GM19238 (cell line): ENCODE data around the gene MGMT.

Experiments used
- DNase-seq: peaks from one replicate; pipeline ENCODE4 v3.0.0; 2011; ENCODE audit warnings: low spot score; ENCODE audit not compliant: insufficient read length

The MGMT gene

GRCh38 chr10:129771576-129771975, 304.5 kb downstream of the MGMT start:
- DNase-seq = no peak

DNA sequence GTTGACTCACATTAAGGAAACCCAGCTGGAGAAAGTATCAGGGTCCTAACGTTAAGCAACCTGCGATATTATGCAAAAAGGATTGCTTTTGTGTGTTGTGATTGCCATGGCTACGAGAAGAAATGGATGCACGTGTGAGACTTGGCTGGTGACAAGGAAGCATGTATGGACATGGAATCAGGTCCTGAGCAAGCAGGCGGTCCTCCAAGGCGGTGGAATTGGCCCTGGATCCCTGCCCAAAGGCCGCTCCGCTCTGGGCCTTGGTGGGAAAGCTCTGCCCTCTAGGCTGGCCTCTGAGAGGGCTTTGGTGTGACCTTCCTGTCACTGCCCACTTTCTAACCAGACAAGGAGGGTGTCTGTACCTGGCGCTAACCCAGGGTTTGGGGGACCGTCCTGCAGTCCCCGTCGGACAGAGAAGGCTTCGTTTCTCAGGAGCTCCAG, 305.0 kb downstream of the MGMT start:
- DNase-seq = no peak

- DNase-seq = no peak
These were observed 305.7 kb downstream of the MGMT start for GRCh38 chr10:129772468-129773358.

DNA sequence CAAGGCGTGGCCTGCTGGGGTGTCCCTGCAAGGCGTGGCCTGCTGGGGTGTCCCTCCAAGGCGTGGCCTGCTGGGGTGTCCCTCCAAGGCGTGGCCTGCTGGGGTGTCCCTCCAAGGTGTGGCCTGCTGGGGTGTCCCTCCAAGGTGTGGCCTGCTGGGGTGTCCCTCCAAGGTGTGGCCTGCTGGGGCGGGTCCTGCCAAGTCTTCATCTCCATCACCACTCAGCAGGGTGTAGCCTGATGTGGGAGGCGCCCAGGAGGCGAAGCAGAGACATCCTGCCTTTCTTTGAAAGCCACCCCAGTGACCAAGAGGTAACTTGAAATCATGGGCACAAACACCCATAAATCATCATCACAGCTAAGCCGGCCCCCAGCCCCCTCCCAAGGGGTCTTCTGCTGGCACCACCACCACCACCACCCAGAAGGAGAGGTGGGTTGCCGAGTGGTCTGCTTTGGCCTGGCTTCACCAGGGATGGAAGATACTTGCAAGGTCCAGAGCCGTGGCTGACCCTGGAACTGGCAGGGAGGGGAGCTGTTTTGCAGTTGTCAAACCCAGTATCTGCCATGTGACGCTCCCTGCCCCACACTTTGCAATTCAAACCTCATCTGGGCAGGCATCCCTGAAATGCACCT, 306.4 kb downstream of the MGMT start:
- no peak for DNase-seq

DNA sequence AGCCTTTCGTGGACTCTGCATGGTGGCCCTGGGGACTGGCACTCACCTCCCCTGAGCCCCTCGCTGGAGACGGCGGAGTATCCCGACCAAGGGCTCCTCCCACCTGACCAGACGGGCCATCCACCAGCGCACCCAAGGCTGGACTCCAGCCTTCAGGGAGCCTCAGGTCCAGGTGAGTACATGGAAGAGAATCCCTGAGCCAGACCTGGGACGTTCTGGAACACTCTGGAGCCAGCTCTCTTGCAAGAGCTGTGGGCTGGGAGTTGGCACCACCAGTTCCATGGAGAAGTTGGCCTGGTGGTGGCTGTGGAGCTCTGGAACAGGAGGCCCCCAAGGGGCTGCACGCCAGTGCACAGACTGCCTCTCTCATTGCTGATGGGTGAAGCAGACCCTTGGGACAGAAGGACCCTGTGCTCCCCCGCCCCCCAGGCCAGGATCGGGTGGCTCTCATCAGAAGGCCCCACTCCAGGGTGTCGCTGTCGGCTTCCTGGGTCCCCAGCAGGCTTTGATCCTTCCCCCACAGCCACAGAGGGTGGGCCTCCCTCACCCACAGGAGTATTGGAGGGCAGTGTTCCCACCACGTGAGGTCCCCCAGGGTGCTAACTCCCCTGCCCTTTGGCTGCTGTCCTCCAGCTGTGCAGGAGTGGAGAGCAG, 307.2 kb downstream of the MGMT start:
- DNase-seq = no peak

DNA sequence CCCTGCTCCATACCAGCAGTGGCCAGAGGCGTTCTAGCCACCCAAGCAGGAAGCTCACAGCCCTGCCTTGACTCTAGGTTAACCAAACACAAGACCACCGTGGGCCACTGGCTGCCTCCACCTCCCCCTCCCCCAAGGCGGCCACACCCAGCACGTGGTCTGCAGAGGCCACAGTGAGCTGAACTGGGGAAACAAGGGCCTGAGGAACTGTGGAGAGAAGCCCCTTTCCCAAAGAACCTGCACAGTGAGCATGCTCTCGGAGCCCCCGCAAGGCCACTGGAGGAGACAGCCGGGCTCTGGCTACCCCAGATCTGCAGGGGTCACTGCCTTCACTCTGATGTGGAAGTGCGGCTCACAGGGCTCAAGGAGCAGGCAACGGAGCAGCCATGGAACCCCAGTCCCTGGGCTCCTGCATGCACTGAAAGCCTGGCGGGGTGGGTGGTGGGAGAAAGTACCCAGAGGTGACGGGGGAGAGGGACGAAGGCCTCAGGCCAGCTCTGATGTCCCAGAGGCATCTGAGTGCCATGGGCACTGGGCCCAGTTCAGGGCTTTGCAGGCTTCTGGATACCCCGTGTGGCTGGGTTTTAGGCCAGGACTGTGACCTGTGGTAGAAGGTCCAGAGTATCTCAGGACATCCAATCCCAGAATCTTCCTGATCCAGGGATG, 307.8 kb downstream of the MGMT start:
- DNase-seq = no peak

- no peak for DNase-seq
These were observed 308.6 kb downstream of the MGMT start for GRCh38 chr10:129775681-129776080.

DNA sequence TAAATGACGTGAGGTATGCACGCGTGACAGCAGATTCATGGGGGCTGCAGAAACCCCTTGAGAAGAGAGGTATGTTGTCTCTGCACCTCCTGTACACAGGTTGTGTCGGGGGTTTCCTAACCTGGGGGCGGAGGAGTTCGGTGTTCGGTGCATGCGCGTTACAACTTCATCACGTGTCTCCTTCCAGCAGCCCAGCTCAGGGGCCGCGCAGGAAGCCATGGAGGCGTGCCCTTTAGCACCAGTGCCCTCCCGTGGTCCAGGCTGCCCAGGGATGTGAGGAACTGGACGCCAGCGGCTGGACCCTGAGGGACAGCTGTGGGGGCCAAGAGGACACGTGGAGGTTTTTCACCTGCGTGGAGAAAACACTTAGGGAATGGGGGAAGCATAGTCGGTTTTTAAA, 310.6 kb downstream of the MGMT start:
- no peak for DNase-seq

- DNase-seq = no peak
These were observed 311.5 kb downstream of the MGMT start for GRCh38 chr10:129778571-129778970.

- no peak for DNase-seq
These were observed 312.4 kb downstream of the MGMT start for GRCh38 chr10:129779126-129780111.

DNA sequence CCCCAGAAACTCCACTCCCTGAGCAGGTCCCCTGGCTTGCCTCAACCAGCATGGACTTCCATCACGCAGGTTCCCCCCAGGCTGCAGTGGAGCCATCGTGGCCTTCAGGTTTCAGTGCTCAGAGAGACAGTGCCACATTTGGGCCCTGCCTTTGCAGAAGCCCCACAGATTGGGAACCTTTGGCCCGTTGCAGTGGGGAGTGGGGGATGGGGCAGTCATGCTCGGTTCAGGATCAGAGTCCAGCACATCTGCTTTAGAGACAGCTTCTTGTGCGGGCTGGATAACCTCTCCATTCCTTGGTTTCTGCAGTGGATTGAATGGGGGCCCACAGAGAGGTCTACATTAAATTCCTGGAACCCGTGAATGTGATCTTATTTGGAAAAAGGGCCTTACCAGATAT, 313.2 kb downstream of the MGMT start:
- no peak for DNase-seq

- no peak for DNase-seq
These were observed 314.1 kb downstream of the MGMT start for GRCh38 chr10:129780901-129781795.

GRCh38 chr10:129784291-129784690, 317.2 kb downstream of the MGMT start:
- DNase-seq = no peak

GRCh38 chr10:129784891-129785290, 317.9 kb downstream of the MGMT start:
- no peak for DNase-seq

GRCh38 chr10:129785536-129785981, 318.5 kb downstream of the MGMT start:
- DNase-seq = no peak

DNA sequence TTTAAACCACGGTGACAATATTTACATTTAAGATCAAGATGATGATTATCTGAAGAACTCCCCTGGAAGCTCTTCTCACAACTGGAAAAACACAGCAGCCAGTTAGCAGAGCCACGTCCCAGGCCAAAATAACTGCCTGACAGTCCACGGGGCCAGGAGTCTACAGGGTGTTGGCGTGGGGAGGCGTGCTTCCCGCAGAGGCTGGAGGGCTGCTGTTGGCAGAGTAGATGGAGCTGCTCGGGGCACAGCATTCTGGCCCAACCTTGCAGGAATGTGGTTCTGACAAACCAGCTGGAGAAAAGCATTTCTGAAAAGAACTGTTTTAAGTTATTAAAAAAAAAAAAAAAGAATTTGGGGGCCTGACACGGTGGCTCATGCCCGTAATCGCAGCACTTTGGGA, 319.2 kb downstream of the MGMT start:
- no peak for DNase-seq

DNA sequence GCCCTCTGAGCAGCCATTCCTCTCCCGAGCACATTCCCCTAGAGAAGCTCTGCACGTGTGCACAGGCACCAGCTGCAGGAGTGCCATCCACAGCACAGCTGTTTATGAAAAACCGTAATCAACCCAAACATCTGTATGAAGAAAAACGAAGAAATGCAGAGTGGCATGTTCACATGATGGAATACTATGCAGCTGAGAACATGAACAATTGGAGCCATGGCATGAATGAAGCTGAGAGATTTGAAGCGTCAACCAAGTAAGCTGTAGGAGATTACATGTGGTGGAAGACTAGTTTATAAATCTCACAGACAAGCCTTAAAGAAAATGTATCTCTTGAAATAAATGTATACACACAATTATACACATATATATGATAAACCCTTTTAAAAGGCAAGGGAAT, 320.5 kb downstream of the MGMT start:
- DNase-seq = no peak

DNA sequence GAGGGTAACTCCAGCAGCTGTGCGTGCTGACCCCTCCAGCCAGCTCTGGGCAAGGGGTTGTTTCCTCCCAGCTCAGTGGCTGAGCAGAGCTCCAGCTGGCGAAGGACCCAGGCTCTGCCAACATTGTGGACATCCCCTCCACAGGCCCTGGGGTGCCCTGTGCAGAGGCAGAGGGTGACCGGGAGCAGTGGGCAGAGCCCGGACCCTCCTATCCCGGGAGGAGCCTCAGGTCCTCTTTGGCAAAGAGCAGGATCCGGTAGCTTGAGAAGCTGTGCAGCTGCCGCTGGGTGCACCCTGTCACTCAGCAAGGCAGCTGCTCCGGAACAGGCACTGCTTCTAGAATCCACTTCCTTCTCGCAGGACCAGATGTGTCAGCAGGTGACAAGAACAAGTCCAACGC, 321.2 kb downstream of the MGMT start:
- DNase-seq = no peak

- DNase-seq = no peak
These were observed 323.8 kb downstream of the MGMT start for GRCh38 chr10:129790715-129791446.
